Spleen (tissue), 7 donors: ENCODE results near the gene HOGA1.
A peak's percentile ranks its signal among the peaks of the same experiment; 100 is the strongest.

Experiments used
- POLR2A ChIP-seq, 3 donors: fragments of 450-650 bp; IDR thresholded peaks; one replicate each; pipeline ENCODE4 v1.5.1; 2017; ENCODE audit warnings: antibody characterized with exemption in 3 of 3, mild to moderate bottlenecking in 1 of 3
- POLR2AphosphoS5 ChIP-seq, 3 donors: sonication (generic); formaldehyde crosslinking; IDR thresholded peaks; one replicate each; pipeline ENCODE4 v1.5.1; 2017; ENCODE audit warnings: antibody characterized with exemption in 3 of 3
- TF ChIP-seq, protein P1 (sequence below), 11 experiments: fragments of 200-600 bp in 7 of 11; fragments of 450-650 bp in 4 of 11; sonication (generic) in 4 of 11; IDR thresholded peaks in 8 of 11; conservative IDR thresholded peaks in 3 of 11; 1 replicate in 7 of 11; 2 replicates in 4 of 11; pipeline versions ENCODE4 v1.4.0 to v1.8.0; 2016 to 2021; ENCODE audit warnings: antibody characterized with exemption in 11 of 11, inconsistent platforms in 4 of 11, mild to moderate bottlenecking in 1 of 11
- donor health status: DM: no; HTN: no; CAD: no; lungs with moderate emphysema.
- donor health status: DM: no; HTN: no; CAD: no.
- donor health status: DM: no; HTN: no; CAD: no.

DNA sequence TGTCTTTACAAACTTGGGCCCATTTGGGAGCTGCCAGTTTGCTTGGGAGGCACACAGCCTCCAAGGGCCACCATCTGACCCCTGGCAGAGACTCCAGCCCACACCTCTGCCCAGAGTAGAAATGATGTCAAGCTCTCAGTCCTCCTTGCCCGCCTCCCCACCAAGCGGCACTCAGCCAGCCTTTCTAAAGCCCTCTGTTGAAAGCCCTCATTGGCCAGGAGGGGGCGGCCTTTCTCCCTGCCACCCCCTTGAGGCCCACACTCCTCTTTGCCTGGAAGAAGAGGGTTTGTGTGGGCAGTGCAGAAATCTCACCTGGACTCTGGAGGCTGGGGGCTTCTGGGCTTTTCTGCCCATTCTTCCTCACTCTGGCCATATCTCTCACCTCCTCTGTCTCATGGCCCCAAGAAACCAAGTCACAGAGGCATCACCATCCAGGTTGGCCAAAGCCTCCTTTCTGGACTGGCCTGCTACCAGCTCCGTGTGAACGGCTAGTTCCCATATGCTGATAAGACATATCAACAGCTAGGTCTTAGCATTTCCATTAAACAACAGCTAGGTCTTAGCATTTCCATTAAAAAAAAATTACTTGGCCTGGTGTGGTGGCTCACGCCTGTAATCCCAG lies 49.3 kb upstream of the HOGA1 start:
- TF ChIP-seq, protein P1, sequence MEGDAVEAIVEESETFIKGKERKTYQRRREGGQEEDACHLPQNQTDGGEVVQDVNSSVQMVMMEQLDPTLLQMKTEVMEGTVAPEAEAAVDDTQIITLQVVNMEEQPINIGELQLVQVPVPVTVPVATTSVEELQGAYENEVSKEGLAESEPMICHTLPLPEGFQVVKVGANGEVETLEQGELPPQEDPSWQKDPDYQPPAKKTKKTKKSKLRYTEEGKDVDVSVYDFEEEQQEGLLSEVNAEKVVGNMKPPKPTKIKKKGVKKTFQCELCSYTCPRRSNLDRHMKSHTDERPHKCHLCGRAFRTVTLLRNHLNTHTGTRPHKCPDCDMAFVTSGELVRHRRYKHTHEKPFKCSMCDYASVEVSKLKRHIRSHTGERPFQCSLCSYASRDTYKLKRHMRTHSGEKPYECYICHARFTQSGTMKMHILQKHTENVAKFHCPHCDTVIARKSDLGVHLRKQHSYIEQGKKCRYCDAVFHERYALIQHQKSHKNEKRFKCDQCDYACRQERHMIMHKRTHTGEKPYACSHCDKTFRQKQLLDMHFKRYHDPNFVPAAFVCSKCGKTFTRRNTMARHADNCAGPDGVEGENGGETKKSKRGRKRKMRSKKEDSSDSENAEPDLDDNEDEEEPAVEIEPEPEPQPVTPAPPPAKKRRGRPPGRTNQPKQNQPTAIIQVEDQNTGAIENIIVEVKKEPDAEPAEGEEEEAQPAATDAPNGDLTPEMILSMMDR (IDR thresholded peaks at IDR 0.05 in 8 of 11, conservative IDR thresholded peaks at IDR 0.05 in 3 of 11) = peak in 6 of 11 experiments; percentile 20 to 65 (median 50)
- TF ChIP-seq POLR2AphosphoS5 (IDR thresholded peaks at IDR 0.05) (no peak), POLR2A (IDR thresholded peaks at IDR 0.05) (no peak)
